H1 (cell line): Measurements from ENCODE around the gene GCHFR. TPM values are rescaled to one million over a fixed set of nuclear protein-coding genes. Genes with fewer than 3 reads are reported as not detected.

Experiments used
- CREB1 ChIP-seq: IDR thresholded peaks from 2 replicates; pipeline ENCODE4 v1.6.1; 2012; ENCODE audit warnings: inconsistent platforms
- HDAC6 ChIP-seq: IDR thresholded peaks from one replicate; pipeline ENCODE4 v1.7.1; 2012; ENCODE audit warnings: low read depth, mild to moderate bottlenecking, inconsistent platforms, low read length, moderate library complexity
- JUN ChIP-seq: IDR thresholded peaks from 2 replicates; pipeline ENCODE4 v1.6.1; 2011; ENCODE audit warnings: low read depth, mild to moderate bottlenecking, improper control_type of control experiment, low read length
- RAD21 ChIP-seq, 2 experiments: IDR thresholded peaks in 1 of 2; conservative IDR thresholded peaks in 1 of 2; 2 replicates each; pipeline ENCODE4 v1.6.1; 2011; ENCODE audit warnings: low read depth in 2 of 2, low read length in 2 of 2, improper control_type of control experiment in 1 of 2, inconsistent platforms in 1 of 2, mild to moderate bottlenecking in 1 of 2, moderate library complexity in 1 of 2
- SP1 ChIP-seq: IDR thresholded peaks from 2 replicates; pipeline ENCODE4 v1.6.1; 2011; ENCODE audit warnings: low read depth, low read length
- polyA plus RNA-seq, 7 experiments: library from polyadenylated mRNA; depleted of rRNA in 3 of 7; stranded (reverse) in 5 of 7; unstranded in 2 of 7; fragments of >200 nt in 5 of 7; fragments of 200-250 nt in 2 of 7; gene quantifications; 1 replicate in 5 of 7; 2 replicates in 1 of 7; 4 replicates in 1 of 7; pipeline versions ENCODE4 v1.2.1 to v1.2.3, GENCODE V29; 2011 to 2013; ENCODE audit warnings: missing spikeins in 2 of 7, mixed read lengths in 2 of 7
- total RNA-seq: library from RNA; stranded (reverse); fragmentation: NEBNext Ultra II Directional; extraction: Animal tissue kit (Norgen Biotek cat#: 25700); gene quantifications from 2 replicates; pipeline ENCODE4 v1.2.1, GENCODE V29; 2021
- TF ChIP-seq, protein P1 (sequence below): IDR thresholded peaks from 2 replicates; pipeline ENCODE4 v1.6.1; 2012; ENCODE audit warnings: inconsistent platforms
- TF ChIP-seq, protein P2 (sequence below): IDR thresholded peaks from 2 replicates; pipeline ENCODE4 v1.6.1; 2012; ENCODE audit warnings: inconsistent platforms
- TF ChIP-seq, protein P3 (sequence below): IDR thresholded peaks from 2 replicates; pipeline ENCODE4 v1.6.1; 2012; ENCODE audit warnings: low read length, inconsistent platforms

Gene GCHFR
- total and polyA plus RNA-seq, 2 of the 8 experiments (the other 6 are each of a cell fraction or from before 2014, with no cell fraction given) = 25.9 to 81.5 TPM

- TF ChIP-seq, protein P1, sequence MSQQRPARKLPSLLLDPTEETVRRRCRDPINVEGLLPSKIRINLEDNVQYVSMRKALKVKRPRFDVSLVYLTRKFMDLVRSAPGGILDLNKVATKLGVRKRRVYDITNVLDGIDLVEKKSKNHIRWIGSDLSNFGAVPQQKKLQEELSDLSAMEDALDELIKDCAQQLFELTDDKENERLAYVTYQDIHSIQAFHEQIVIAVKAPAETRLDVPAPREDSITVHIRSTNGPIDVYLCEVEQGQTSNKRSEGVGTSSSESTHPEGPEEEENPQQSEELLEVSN = no peak
- TF ChIP-seq, protein P2, sequence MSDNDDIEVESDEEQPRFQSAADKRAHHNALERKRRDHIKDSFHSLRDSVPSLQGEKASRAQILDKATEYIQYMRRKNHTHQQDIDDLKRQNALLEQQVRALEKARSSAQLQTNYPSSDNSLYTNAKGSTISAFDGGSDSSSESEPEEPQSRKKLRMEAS = no peak
- TF ChIP-seq SP1 = no peak
- TF ChIP-seq JUN = no peak
- no peak for TF ChIP-seq HDAC6
- TF ChIP-seq, protein P3, sequence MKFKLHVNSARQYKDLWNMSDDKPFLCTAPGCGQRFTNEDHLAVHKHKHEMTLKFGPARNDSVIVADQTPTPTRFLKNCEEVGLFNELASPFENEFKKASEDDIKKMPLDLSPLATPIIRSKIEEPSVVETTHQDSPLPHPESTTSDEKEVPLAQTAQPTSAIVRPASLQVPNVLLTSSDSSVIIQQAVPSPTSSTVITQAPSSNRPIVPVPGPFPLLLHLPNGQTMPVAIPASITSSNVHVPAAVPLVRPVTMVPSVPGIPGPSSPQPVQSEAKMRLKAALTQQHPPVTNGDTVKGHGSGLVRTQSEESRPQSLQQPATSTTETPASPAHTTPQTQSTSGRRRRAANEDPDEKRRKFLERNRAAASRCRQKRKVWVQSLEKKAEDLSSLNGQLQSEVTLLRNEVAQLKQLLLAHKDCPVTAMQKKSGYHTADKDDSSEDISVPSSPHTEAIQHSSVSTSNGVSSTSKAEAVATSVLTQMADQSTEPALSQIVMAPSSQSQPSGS = no peak
- no peak for TF ChIP-seq CREB1
- no peak for TF ChIP-seq RAD21 (IDR thresholded peaks at IDR 0.05 in 1 of 2, conservative IDR thresholded peaks at IDR 0.05 in 1 of 2; ENCODE audit: low read depth in 2 of 2, low read length in 2 of 2)
Measured at GRCh38 chr15:40751745-40752144, 12.1 kb upstream of the GCHFR start (continued).
